Endothelial cell of umbilical vein (primary cell): ENCODE data around the gene CNKSR2. TPM values are rescaled to one million over a fixed set of nuclear protein-coding genes. Genes with fewer than 3 reads are reported as not detected.

Experiments used
- BruUV-seq: library from RNA; stranded (reverse); fragments of 400-500 nt; replicated peaks from 2 replicates; lab custom pipeline; 2021; lab: Mats Ljungman, UMichigan
- CTCF ChIA-PET: fragments of 300-600, 350-600 bp; sonication (Branson Sonifier 250); formaldehyde crosslinking; loops from one replicate; lab custom pipeline; 2021; ENCODE audit warnings: antibody characterized with exemption, inconsistent platforms; lab: Charles Lee
- POLR2A ChIA-PET: fragments of 300-600, 350-600 bp; sonication (Branson Sonifier 250); formaldehyde crosslinking; loops from one replicate; lab custom pipeline; 2021; ENCODE audit warnings: antibody characterized with exemption, inconsistent platforms; lab: Charles Lee
- DNase-seq: peaks from one replicate; pipeline ENCODE4 v3.0.0-alpha.2; 2011; ENCODE audit warnings: low read depth, low spot score
- FAIRE-seq: peaks from 2 replicates; lab custom pipeline; 2011; peaks lifted over from hg19 to GRCh38; lab: Jason Lieb, UNC
- H2AFZ ChIP-seq: 2 replicates; pipeline ENCODE4 v1.6.0; 2012; ENCODE audit warnings: low read depth, low read length, control low read depth, inconsistent platforms
- H3K27ac ChIP-seq: 2 replicates; pipeline ENCODE4 v1.5.1; 2011; ENCODE audit warnings: low read depth, mild to moderate bottlenecking, control low read depth, low read length, moderate library complexity; ENCODE audit not compliant: insufficient read depth
- H3K27me3 ChIP-seq, 2 experiments: 2 replicates each; pipeline versions ENCODE4 v1.6.0 to v1.6.1; 2011; ENCODE audit warnings: low read length in 2 of 2, mixed read lengths in 1 of 2; ENCODE audit not compliant: control insufficient read depth in 2 of 2, insufficient read depth in 2 of 2
- H3K36me3 ChIP-seq, 2 experiments: 2 replicates in 1 of 2; 3 replicates in 1 of 2; pipeline ENCODE4 v1.5.1; 2011; ENCODE audit warnings: low read length in 2 of 2, mild to moderate bottlenecking in 1 of 2, moderate library complexity in 1 of 2; ENCODE audit not compliant: control insufficient read depth in 2 of 2, insufficient read depth in 2 of 2; ENCODE audit errors: extremely low read depth in 1 of 2
- H3K4me1 ChIP-seq: 3 replicates; pipeline ENCODE4 v1.5.1; 2011; ENCODE audit warnings: mild to moderate bottlenecking, low read length; ENCODE audit not compliant: control insufficient read depth, insufficient read depth; ENCODE audit errors: extremely low read depth
- H3K4me2 ChIP-seq: 2 replicates; pipeline ENCODE4 v1.6.1; 2011; ENCODE audit warnings: low read length, control low read depth, mixed read lengths; ENCODE audit not compliant: insufficient read depth
- H3K4me3 ChIP-seq, 3 experiments: fragments of 200-600 bp in 1 of 3; sonication (generic), shearing (Covaris generic) in 1 of 3; replicated peaks in 1 of 3; 2 replicates each; pipeline ENCODE4 v1.5.1; 2011 to 2016; ENCODE audit warnings: control low read depth in 3 of 3, low read length in 3 of 3, mild to moderate bottlenecking in 2 of 3, inconsistent platforms in 1 of 3, low read depth in 1 of 3, moderate library complexity in 1 of 3; ENCODE audit not compliant: insufficient read depth in 1 of 3
- H3K79me2 ChIP-seq: 2 replicates; pipeline ENCODE4 v1.6.0; 2012; ENCODE audit warnings: low read length, inconsistent platforms; ENCODE audit not compliant: control insufficient read depth, insufficient read depth
- H3K9ac ChIP-seq: replicated peaks from 2 replicates; pipeline ENCODE3; 2011; ENCODE audit warnings: low read length, control low read depth; ENCODE audit not compliant: insufficient read depth; ENCODE audit errors: extremely low read depth
- H3K9me1 ChIP-seq: replicated peaks from 3 replicates; pipeline ENCODE4 v1.6.0; 2011; ENCODE audit warnings: mild to moderate bottlenecking, low read length; ENCODE audit not compliant: control insufficient read depth, insufficient read depth; ENCODE audit errors: extremely low read depth
- H3K9me3 ChIP-seq: replicated peaks from 2 replicates; pipeline ENCODE4 v1.5.1; 2012; ENCODE audit warnings: low read length, inconsistent platforms; ENCODE audit not compliant: control insufficient read depth, insufficient read depth
- H4K20me1 ChIP-seq: replicated peaks from 2 replicates; pipeline ENCODE3; 2011; ENCODE audit warnings: mild to moderate bottlenecking, low read length; ENCODE audit not compliant: control insufficient read depth, insufficient read depth; ENCODE audit errors: extremely low read depth
- EZH2 ChIP-seq: IDR thresholded peaks from 2 replicates; pipeline ENCODE4 v1.6.1; 2012; ENCODE audit warnings: borderline replicate concordance, low read depth, mild to moderate bottlenecking, moderate library complexity, low read length, inconsistent platforms; ENCODE audit not compliant: severe bottlenecking
- FOS ChIP-seq: IDR thresholded peaks from 2 replicates; pipeline ENCODE4 v1.6.1; 2011; ENCODE audit warnings: mild to moderate bottlenecking, low read length, moderate library complexity, borderline replicate concordance; ENCODE audit not compliant: insufficient read depth
- GATA2 ChIP-seq: IDR thresholded peaks from 2 replicates; pipeline ENCODE4 v1.7.0; 2011; ENCODE audit warnings: low read depth, mild to moderate bottlenecking, moderate library complexity, mixed read lengths, low read length; ENCODE audit not compliant: insufficient read length, insufficient read depth
- JUN ChIP-seq: IDR thresholded peaks from 2 replicates; pipeline ENCODE4 v1.6.1; 2011; ENCODE audit warnings: borderline replicate concordance, low read depth; ENCODE audit not compliant: insufficient read length, insufficient read depth
- MYC ChIP-seq: IDR thresholded peaks from one replicate; pipeline ENCODE4 v1.6.1; 2011; ENCODE audit warnings: mild to moderate bottlenecking, low read depth, low read length
- POLR2A ChIP-seq: IDR thresholded peaks from 2 replicates; pipeline ENCODE4 v1.6.1; 2012; ENCODE audit warnings: low read depth, mild to moderate bottlenecking, control low read depth, low read length
- POLR2AphosphoS5 ChIP-seq: IDR thresholded peaks from 2 replicates; pipeline ENCODE4 v1.6.1; 2012; ENCODE audit warnings: low read depth, mild to moderate bottlenecking, control low read depth, low read length, moderate library complexity; ENCODE audit not compliant: insufficient read depth
- dilution Hi-C: fragments of 300-500 bp; cut with MboI; formaldehyde crosslinking; loops from one replicate; pipeline ENCODE4 v1.15.0; 2019; ENCODE audit warnings: low sequenced_read_pairs; ENCODE audit not compliant: extremely low pct_ligation_motif_present
- intact Hi-C: fragments of 100-400 bp; cut with micrococcal nuclease; formaldehyde crosslinking; loops from one replicate; pipeline ENCODE4 v1.10.0; 2022
- polyA plus RNA-seq, 4 experiments: library from polyadenylated mRNA; depleted of rRNA in 3 of 4; stranded (reverse) in 3 of 4; unstranded in 1 of 4; fragments of >200 nt; gene quantifications; 2 replicates each; pipeline versions ENCODE4 v1.2.1 to v1.2.3, GENCODE V29; 2011 to 2012; ENCODE audit warnings: missing spikeins in 1 of 4
- total RNA-seq: library from RNA; stranded (reverse); gene quantifications from 2 replicates; pipeline ENCODE4 v1.2.3, GENCODE V29; 2021
- TF ChIP-seq, protein P1 (sequence below): IDR thresholded peaks from 2 replicates; pipeline ENCODE4 v1.6.1; 2011; ENCODE audit not compliant: insufficient read depth, insufficient read length
- TF ChIP-seq, protein P2 (sequence below), 2 donors: IDR thresholded peaks; 1 replicate in 1 of 2; 2 replicates in 1 of 2; pipeline ENCODE4 v1.5.1; 2011; ENCODE audit warnings: low read length in 2 of 2, mild to moderate bottlenecking in 2 of 2, moderate library complexity in 2 of 2, control low read depth in 1 of 2, inconsistent platforms in 1 of 2, low read depth in 1 of 2; ENCODE audit not compliant: insufficient read depth in 1 of 2; ENCODE audit errors: extremely low read depth in 1 of 2

The CNKSR2 gene
- total and polyA plus RNA-seq, 2 donors (not counting 3 experiments of a cell fraction or from before 2014, with no cell fraction given): 0.13 TPM; not detected in 1

DNA sequence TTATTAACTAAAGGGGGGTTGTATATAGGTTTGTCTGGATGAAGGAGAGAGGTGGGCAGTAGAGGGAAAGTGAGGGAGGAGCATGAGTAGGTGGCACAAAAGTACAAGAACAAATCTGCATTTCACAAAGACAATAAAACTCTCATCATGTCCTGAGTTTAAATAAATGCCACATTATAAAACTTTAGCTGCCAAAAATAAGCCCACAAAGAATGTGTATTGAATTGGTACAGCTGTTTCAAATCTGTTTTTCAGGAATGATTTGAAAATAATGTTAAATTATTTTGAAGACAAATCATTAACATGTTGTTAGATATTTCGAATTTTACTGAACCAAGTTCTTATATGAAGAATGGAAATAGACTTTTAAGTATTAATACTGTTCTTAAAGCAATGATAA is 5.8 kb downstream of the CNKSR2 start:
- H3K9me1 ChIP-seq: no peaks in the 10 kb centered on the region
- TF ChIP-seq GATA2 (no peak), MYC (no peak), POLR2A (no peak), JUN (no peak), EZH2 (no peak), FOS (no peak), POLR2AphosphoS5 (no peak)
- TF ChIP-seq, protein P1, sequence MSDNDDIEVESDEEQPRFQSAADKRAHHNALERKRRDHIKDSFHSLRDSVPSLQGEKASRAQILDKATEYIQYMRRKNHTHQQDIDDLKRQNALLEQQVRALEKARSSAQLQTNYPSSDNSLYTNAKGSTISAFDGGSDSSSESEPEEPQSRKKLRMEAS: no peak
- TF ChIP-seq, protein P2, sequence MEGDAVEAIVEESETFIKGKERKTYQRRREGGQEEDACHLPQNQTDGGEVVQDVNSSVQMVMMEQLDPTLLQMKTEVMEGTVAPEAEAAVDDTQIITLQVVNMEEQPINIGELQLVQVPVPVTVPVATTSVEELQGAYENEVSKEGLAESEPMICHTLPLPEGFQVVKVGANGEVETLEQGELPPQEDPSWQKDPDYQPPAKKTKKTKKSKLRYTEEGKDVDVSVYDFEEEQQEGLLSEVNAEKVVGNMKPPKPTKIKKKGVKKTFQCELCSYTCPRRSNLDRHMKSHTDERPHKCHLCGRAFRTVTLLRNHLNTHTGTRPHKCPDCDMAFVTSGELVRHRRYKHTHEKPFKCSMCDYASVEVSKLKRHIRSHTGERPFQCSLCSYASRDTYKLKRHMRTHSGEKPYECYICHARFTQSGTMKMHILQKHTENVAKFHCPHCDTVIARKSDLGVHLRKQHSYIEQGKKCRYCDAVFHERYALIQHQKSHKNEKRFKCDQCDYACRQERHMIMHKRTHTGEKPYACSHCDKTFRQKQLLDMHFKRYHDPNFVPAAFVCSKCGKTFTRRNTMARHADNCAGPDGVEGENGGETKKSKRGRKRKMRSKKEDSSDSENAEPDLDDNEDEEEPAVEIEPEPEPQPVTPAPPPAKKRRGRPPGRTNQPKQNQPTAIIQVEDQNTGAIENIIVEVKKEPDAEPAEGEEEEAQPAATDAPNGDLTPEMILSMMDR (IDR thresholded peaks at IDR 0.05; ENCODE audit: extremely low read depth in 1 of 2, insufficient read depth in 1 of 2, low read depth in 1 of 2, low read length in 2 of 2): no peak
- H3K27me3 ChIP-seq: peaks cover 14 to 23% of the 10 kb centered on the region in 2 experiments
- no peak overlapping the region for H3K9ac ChIP-seq
- ChIA-PET POLR2A (no interaction called here), CTCF (no interaction called here)
- no peaks in the 10 kb centered on the region for H4K20me1 ChIP-seq
- DNase-seq (no peak), FAIRE-seq (peak; percentile 78)
- H3K4me1 ChIP-seq: no peaks in the 10 kb centered on the region
- H3K9me3 ChIP-seq: no peaks in the 10 kb centered on the region
- H3K36me3 ChIP-seq: no peaks in the 10 kb centered on the region
- intact Hi-C loops: loop anchor here (10.0 kb wide), 1 partner anchor 595 kb away; no protein-coding TSS in a partner anchor
- dilution Hi-C loops: no loop called here
- H3K4me3 ChIP-seq: no peak overlapping the region
- no TSS peak for BruUV-seq
- H3K27ac ChIP-seq: no peak overlapping the region
- H3K79me2 ChIP-seq: no peaks in the 10 kb centered on the region
- H2AFZ ChIP-seq: no peak overlapping the region
- no peak overlapping the region for H3K4me2 ChIP-seq
